CD4-positive, alpha-beta T cell treated with Interferon alpha-2 for 1 hour (primary cell): ENCODE results near the gene GRPEL2.
"Not testable (repeated sequence)": the region's sequence is repeated elsewhere in the genome, so short reads cannot be mapped to it uniquely, and the experiment has no call there.

Experiments used
- DNase-seq, 2 donors: peaks; one replicate each; pipeline ENCODE4 v3.0.0-alpha.2; 2020 to 2022

The GRPEL2 gene

GRCh38 chr5:149379177-149379761 is 34.0 kb downstream of the GRPEL2 start, which contains the start of gene IL17B:
IL17B (minus strand) TSS chr5:149379292; CDS start chr5:149379225, 67 bp downstream.
- DNase-seq, result no peak

DNA sequence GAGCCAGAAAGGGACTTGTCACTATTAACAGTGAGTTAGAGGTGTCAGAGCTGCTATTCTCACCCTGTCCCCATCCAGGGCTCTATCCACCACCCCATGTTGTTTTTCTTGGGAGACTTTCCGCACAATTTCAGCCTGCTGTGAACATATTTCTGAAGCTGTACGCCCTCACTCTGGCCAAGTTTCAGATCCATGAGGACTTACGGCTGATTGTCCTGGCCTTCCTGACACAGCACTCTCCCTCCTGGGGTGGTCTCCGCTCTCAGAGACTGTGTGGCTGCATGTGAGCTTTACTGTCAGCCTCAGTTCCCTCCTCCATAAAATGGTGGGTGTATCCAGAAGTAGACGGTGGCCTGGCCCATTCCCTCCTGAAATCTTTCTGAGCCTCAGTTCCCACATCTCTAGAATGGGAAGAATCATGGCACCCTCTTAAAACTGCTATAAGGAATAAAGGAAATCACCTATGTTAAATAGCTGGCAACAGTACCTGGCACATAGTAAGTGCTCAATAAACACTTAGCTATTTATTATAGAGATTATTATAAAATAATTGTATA is 34.6 kb downstream of the GRPEL2 start:
- DNase-seq, result no peak

- no peak for DNase-seq
These were observed 35.3 kb downstream of the GRPEL2 start for GRCh38 chr5:149380466-149381121.

GRCh38 chr5:149381261-149381985 is 36.1 kb downstream of the GRPEL2 start:
- DNase-seq, result no peak

GRCh38 chr5:149381986-149382338 is 36.7 kb downstream of the GRPEL2 start:
- peak; percentile 53 to 69 for DNase-seq

- no peak for DNase-seq
These were observed 37.4 kb downstream of the GRPEL2 start for GRCh38 chr5:149382517-149383220.

DNA sequence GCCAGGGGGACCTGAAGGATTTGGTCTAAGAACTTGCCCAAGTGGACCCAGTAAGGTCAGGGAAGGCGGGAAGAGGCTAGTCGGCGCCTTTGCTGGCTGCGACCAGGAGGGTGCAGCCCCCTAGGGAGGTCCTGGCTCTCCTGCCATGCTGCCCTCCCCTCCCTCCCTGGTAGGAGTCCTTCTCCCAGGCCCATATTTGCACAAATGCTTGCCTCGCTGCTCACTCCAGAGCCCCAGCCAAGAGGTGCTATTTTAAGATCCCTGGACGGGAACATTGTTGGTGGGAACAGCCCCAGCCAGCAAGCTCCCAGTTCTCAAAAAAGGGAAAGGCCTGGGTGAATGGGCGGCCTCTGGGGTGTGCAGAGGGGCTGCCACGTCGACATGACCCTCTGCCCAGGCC is 38.1 kb downstream of the GRPEL2 start:
- no peak for DNase-seq

GRCh38 chr5:149386166-149386565 is 40.9 kb downstream of the GRPEL2 start:
- DNase-seq, result no peak

- no peak for DNase-seq
These were observed 41.9 kb downstream of the GRPEL2 start for GRCh38 chr5:149387081-149387631.

DNA sequence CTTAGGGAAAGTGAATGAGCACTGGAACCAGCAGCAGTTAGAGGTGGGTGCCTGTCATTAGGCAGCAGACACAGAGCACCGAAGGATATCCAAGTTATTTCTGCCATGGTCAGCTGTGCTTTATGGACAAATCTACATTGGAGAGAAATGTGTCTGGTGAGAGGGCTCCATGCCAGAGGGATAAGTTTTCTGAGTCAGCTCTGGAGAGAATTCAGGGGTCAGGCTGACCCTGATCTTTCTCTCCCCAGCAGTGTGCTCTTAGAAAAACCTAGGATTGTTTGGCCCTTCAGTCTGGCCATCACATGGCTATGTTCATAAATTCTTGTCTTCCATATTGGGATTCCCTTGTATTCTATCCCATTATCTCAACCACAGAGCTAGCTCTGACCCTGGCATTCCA is 42.7 kb downstream of the GRPEL2 start:
- DNase-seq, result no peak

- DNase-seq, result no peak
These were observed 43.3 kb downstream of the GRPEL2 start for GRCh38 chr5:149388498-149389190.

- no peak for DNase-seq
These were observed 44.5 kb downstream of the GRPEL2 start for GRCh38 chr5:149389552-149390495.

DNA sequence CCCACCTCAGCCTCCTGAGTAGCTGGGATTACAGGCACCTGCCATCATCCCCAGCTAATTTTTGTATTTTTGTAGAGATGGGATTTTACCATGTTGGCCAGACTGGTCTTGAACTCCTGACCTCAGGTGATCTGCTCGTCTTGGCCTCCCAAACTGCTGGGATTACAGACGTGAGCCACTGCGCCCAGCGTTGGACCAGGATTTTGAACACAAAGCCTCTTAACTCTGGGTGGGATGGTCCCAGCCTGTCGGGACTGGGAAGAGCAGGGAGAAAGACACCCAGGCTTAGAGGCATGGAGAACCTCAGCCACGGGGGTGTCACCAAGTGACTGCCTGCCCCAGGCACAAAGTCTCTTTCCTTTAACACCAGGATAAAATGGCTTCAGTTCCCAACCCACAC is 45.8 kb downstream of the GRPEL2 start:
- DNase-seq, result not testable (repeated sequence)

- no peak for DNase-seq
These were observed 46.2 kb downstream of the GRPEL2 start for GRCh38 chr5:149391524-149391923.

- DNase-seq, result no peak
These were observed 47.4 kb downstream of the GRPEL2 start for GRCh38 chr5:149392718-149393117.

- DNase-seq, result not testable (repeated sequence)
These were observed 49.7 kb downstream of the GRPEL2 start for GRCh38 chr5:149394996-149395395.

DNA sequence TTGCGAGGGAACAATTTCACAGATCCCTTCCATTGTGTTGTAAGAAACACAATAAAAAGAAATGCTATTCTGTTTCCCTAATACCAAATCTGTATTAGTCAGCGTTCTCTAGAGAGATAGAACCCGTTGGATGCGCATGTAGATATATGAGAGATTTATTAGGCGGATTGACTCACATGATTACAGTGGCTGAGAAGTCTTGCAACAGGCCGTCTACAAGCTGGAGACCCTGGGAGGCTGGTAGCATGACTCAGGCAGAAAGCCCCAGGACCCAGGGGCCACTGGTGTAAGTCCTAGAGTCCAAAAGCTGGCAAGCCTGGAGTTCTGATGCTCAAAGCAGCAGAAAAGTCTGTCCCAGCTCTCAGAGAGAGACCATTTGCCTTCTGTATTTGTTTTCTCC is 52.2 kb downstream of the GRPEL2 start:
- DNase-seq, result no peak

- not testable (repeated sequence) for DNase-seq
These were observed 53.5 kb downstream of the GRPEL2 start for GRCh38 chr5:149398747-149399266.

- DNase-seq, result no peak
These were observed 54.5 kb downstream of the GRPEL2 start for GRCh38 chr5:149399775-149400174.

DNA sequence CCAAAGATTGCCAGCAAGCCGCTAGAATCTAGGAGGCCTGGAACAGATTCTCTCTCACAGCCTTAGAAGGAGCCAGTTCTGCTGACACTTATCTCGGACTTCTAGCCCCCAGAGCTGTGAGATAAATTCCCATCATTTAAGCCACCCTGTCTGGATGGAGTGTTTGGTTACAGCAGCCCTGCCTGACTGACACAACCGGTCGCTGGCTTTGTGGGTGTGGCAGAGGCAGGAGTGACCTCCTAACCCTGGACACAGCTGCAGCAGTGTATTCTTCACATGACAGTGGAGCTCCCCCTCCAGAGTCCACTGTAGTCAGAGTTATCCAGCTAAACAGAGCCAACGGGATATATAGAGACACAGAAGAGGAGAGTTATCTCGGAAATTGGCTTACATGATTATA is 55.0 kb downstream of the GRPEL2 start:
- no peak for DNase-seq

DNA sequence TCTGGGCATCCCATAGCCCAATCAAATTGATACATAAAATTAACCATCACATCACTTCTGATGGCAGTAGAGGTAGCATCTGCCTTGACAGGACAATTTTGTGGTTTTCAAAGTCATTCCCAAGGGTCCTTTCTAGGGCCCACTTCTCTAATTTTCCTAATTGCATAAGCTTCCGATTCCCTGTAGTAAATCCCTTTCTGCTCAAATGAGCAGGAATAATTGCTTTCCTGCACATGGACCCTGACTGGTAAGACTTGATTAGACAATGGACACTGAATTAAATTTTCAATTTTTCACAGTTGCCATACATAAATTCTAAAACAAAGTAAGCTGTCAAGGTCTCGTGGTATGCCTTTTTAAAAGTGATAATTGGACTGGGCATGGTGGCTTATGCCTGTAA is 55.8 kb downstream of the GRPEL2 start:
- DNase-seq, result no peak
